Erythroblast (primary cell): Measurements from ENCODE around the gene CACNA1F.

ENCODE experiments used
- GATA1 ChIP-seq: IDR thresholded peaks from 2 replicates; pipeline ENCODE4 v1.6.1; 2011; ENCODE audit warnings: low read depth, mild to moderate bottlenecking, control low read depth, low read length, moderate library complexity
- POLR2A ChIP-seq: IDR thresholded peaks from 2 replicates; pipeline ENCODE4 v1.6.1; 2011; ENCODE audit warnings: mild to moderate bottlenecking, low read length

- no peak for TF ChIP-seq POLR2A
- TF ChIP-seq GATA1 = no peak
These were observed 41.5 kb downstream of the CACNA1F start for GRCh38 chrX:49191574-49192011.
